CD14-positive monocyte (primary cell): ENCODE data around the gene ZKSCAN7. TPM values are rescaled to one million over a fixed set of nuclear protein-coding genes. Genes with fewer than 3 reads are reported as not detected.

Experiments
- DNase-seq, 3 donors: peaks; one replicate each; pipeline ENCODE4 v3.0.0-alpha.2; 2011 to 2022
- H2AFZ ChIP-seq: 2 replicates; pipeline ENCODE4 v1.6.0; 2012; ENCODE audit warnings: mild to moderate bottlenecking, low read depth, low read length, inconsistent platforms; ENCODE audit not compliant: insufficient read depth, poor library complexity, severe bottlenecking
- H3K27ac ChIP-seq, 2 donors: 1 replicate in 1 of 2; 2 replicates in 1 of 2; pipeline ENCODE4 v1.5.1; 2012 to 2013; ENCODE audit warnings: low read length in 2 of 2, control low read depth in 1 of 2, inconsistent platforms in 1 of 2, low read depth in 1 of 2, mild to moderate bottlenecking in 1 of 2
- H3K27me3 ChIP-seq, 2 donors: one replicate each; pipeline versions ENCODE4 v1.6.0 to v1.6.1; 2011 to 2013; ENCODE audit warnings: low read length in 2 of 2; ENCODE audit not compliant: control insufficient read depth in 2 of 2, insufficient read depth in 2 of 2
- H3K36me3 ChIP-seq, 2 donors: replicated peaks in 1 of 2; 1 replicate in 1 of 2; 2 replicates in 1 of 2; pipeline versions ENCODE4 v1.5.1 to v1.6.1; 2012 to 2013; ENCODE audit warnings: low read length in 2 of 2, control low read depth in 1 of 2, inconsistent platforms in 1 of 2, mild to moderate bottlenecking in 1 of 2; ENCODE audit not compliant: insufficient read depth in 2 of 2, control insufficient read depth in 1 of 2
- H3K4me1 ChIP-seq, 2 donors: 1 replicate in 1 of 2; 2 replicates in 1 of 2; pipeline versions ENCODE4 v1.5.1 to v1.6.1; 2012 to 2013; ENCODE audit warnings: low read length in 2 of 2, control low read depth in 1 of 2, inconsistent platforms in 1 of 2, mild to moderate bottlenecking in 1 of 2, moderate library complexity in 1 of 2; ENCODE audit not compliant: insufficient read depth in 2 of 2, control insufficient read depth in 1 of 2
- H3K4me2 ChIP-seq: replicated peaks from 2 replicates; pipeline ENCODE3; 2012; ENCODE audit warnings: low read length, moderate library complexity, mild to moderate bottlenecking; ENCODE audit not compliant: poor library complexity, severe bottlenecking; ENCODE audit errors: extremely low read depth
- H3K4me3 ChIP-seq, 3 experiments: fragments of 200-600 bp in 1 of 3; sonication (generic) in 1 of 3; replicated peaks in 1 of 3; 1 replicate in 2 of 3; 2 replicates in 1 of 3; pipeline ENCODE4 v1.5.1; 2011 to 2013; ENCODE audit warnings: low read length in 3 of 3, mild to moderate bottlenecking in 3 of 3, control low read depth in 2 of 3, low read depth in 2 of 3, inconsistent platforms in 1 of 3, moderate library complexity in 1 of 3
- H3K79me2 ChIP-seq: 2 replicates; pipeline ENCODE4 v1.6.0; 2012; ENCODE audit warnings: mild to moderate bottlenecking, control low read depth, inconsistent platforms, low read length, moderate library complexity; ENCODE audit not compliant: insufficient read depth
- H3K9ac ChIP-seq: 2 replicates; pipeline ENCODE4 v1.6.0; 2017; ENCODE audit warnings: low read length, mild to moderate bottlenecking; ENCODE audit not compliant: insufficient read depth, poor library complexity, severe bottlenecking
- H3K9me3 ChIP-seq, 2 donors: replicated peaks in 1 of 2; 1 replicate in 1 of 2; 2 replicates in 1 of 2; pipeline versions ENCODE4 v1.5.1 to v1.6.1; 2012 to 2013; ENCODE audit warnings: low read length in 2 of 2, control low read depth in 1 of 2; ENCODE audit not compliant: control insufficient read depth in 1 of 2, insufficient read depth in 1 of 2
- H4K20me1 ChIP-seq: 2 replicates; pipeline ENCODE4 v1.6.0; 2012; ENCODE audit warnings: mild to moderate bottlenecking, low read length, control low read depth, moderate library complexity; ENCODE audit not compliant: insufficient read depth
- H3K27ac Mint-ChIP-seq, 7 donors: one replicate each; pipeline ENCODE4 v1.8.0; 2020; ENCODE audit warnings: mild to moderate bottlenecking in 7 of 7, mixed read lengths in 7 of 7, moderate library complexity in 6 of 7, inconsistent platforms in 2 of 7
- H3K27me3 Mint-ChIP-seq, 3 donors: one replicate each; pipeline ENCODE4 v1.8.0; 2021 to 2022; ENCODE audit warnings: low read depth in 3 of 3, mild to moderate bottlenecking in 3 of 3, mixed read lengths in 3 of 3, moderate library complexity in 3 of 3, inconsistent platforms in 1 of 3
- H3K36me3 Mint-ChIP-seq, 2 donors: one replicate each; pipeline ENCODE4 v1.8.0; 2020; ENCODE audit warnings: mixed read lengths in 2 of 2, inconsistent platforms in 1 of 2, mild to moderate bottlenecking in 1 of 2
- H3K4me1 Mint-ChIP-seq: one replicate; pipeline ENCODE4 v1.8.0; 2020; ENCODE audit warnings: mild to moderate bottlenecking, mixed read lengths
- H3K4me3 Mint-ChIP-seq, 2 donors: one replicate each; pipeline ENCODE4 v1.8.0; 2020; ENCODE audit warnings: mild to moderate bottlenecking in 2 of 2, mixed read lengths in 2 of 2, moderate library complexity in 1 of 2
- H3K9me3 Mint-ChIP-seq, 7 donors: one replicate each; pipeline ENCODE4 v1.8.0; 2020 to 2022; ENCODE audit warnings: mixed read lengths in 7 of 7, mild to moderate bottlenecking in 6 of 7, moderate library complexity in 6 of 7, inconsistent platforms in 2 of 7
- CTCF ChIP-seq: fragments of 200-600 bp; IDR thresholded peaks from one replicate; pipeline ENCODE4 v1.8.0; 2022; ENCODE audit warnings: antibody characterized with exemption, mild to moderate bottlenecking
- WGBS: methylation state at CpG from one replicate; pipeline ENCODE4 v1.1.5; 2013; ENCODE audit warnings: missing lambda C conversion rate; ENCODE audit not compliant: insufficient coverage; 5-methylcytosine and 5-hydroxymethylcytosine counted together
- intact Hi-C, 2 donors: fragments of 100-400 bp; cut with micrococcal nuclease; formaldehyde crosslinking; loops; one replicate each; pipeline versions ENCODE4 v1.15.0 to v1.15.1; 2023
- polyA plus RNA-seq, 3 donors: library from polyadenylated mRNA; depleted of rRNA in 1 of 3; unstranded in 2 of 3; stranded (reverse) in 1 of 3; fragments of 300-500 nt in 2 of 3; fragments of >200 nt in 1 of 3; fragmentation: Illumina TruSeq in 2 of 3; gene quantifications; 1 replicate in 2 of 3; 2 replicates in 1 of 3; pipeline ENCODE4 v1.2.3, GENCODE V29; 2012 to 2021

ZKSCAN7 gene
- polyA plus RNA-seq, 3 donors: 0.29 to 0.51 (median 0.48) TPM

- TF ChIP-seq CTCF: no peak
- no peak for DNase-seq
- Histone ChIP-seq H3K4me1 (no peaks in the 10 kb centered on the region), H3K9me3 (peaks cover 46 to 81% of the 10 kb centered on the region in 2 donors), H3K79me2 (no peaks in the 10 kb centered on the region), H4K20me1 (no peaks in the 10 kb centered on the region), H3K27ac (no peak overlapping the region), H3K36me3 (peaks cover 0 to 34% of the 10 kb centered on the region in 2 donors), H3K9ac (no peak overlapping the region), H3K4me2 (no peak overlapping the region), H2AFZ (no peak overlapping the region), H3K4me3 (no peak overlapping the region), H3K27me3 (no peaks in the 10 kb centered on the region)
- Mint-ChIP-seq H3K27me3 (peaks cover 0 to 1% (median 0%) of the 10 kb centered on the region in 3 donors), H3K4me1 (no peaks in the 10 kb centered on the region), H3K9me3 (peaks cover 50 to 86% (median 78%) of the 10 kb centered on the region in 7 donors), H3K36me3 (peaks cover 34 to 48% of the 10 kb centered on the region in 2 donors), H3K4me3 (no peak overlapping the region), H3K27ac (no peak overlapping the region)
- intact Hi-C loops: no loop called here
- WGBS: 71% methylated on average over 1 of the region's 1 CpG
Observed at GRCh38 chr3:44568561-44568960, 13.6 kb downstream of the ZKSCAN7 start.

- Histone ChIP-seq H3K79me2 (no peaks in the 10 kb centered on the region), H3K4me3 (no peak overlapping the region), H3K27me3 (no peaks in the 10 kb centered on the region), H3K4me1 (no peaks in the 10 kb centered on the region), H3K9ac (no peak overlapping the region), H2AFZ (no peak overlapping the region), H3K27ac (no peak overlapping the region), H3K4me2 (no peak overlapping the region), H3K9me3 (peaks cover 49 to 71% of the 10 kb centered on the region in 2 donors), H4K20me1 (no peaks in the 10 kb centered on the region), H3K36me3 (peaks cover 0 to 34% of the 10 kb centered on the region in 2 donors)
- no peaks in the 10 kb centered on the region for H3K4me1 Mint-ChIP-seq
- H3K27ac Mint-ChIP-seq: no peak overlapping the region
- H3K4me3 Mint-ChIP-seq: no peak overlapping the region
- H3K27me3 Mint-ChIP-seq: peaks cover 0 to 1% (median 0%) of the 10 kb centered on the region in 3 donors
- DNase-seq: no peak
- no CpG with 5 or more reads among the region's 4 CpGs for WGBS
- H3K36me3 Mint-ChIP-seq: peaks cover 28 to 35% of the 10 kb centered on the region in 2 donors
- TF ChIP-seq CTCF: no peak
- intact Hi-C loops: no loop called here
- H3K9me3 Mint-ChIP-seq: peaks cover 46 to 83% (median 72%) of the 10 kb centered on the region in 7 donors
Observed at GRCh38 chr3:44571024-44571423, 16.0 kb downstream of the ZKSCAN7 start.
